Measurements from ENCODE around the gene EDN2. TPM values are rescaled to one million over a fixed set of nuclear protein-coding genes. Genes with fewer than 3 reads are reported as not detected.

EDN2 gene
- total and polyA plus RNA-seq, 2 experiments from 2014 or later = not detected

- H2AFZ ChIP-seq = no peak overlapping the region
- H3K9me2 ChIP-seq (ENCODE audit: insufficient read depth) = no peaks in the 10 kb centered on the region
- no peaks in the 10 kb centered on the region for H4K20me1 ChIP-seq (ENCODE audit: insufficient read depth)
- H3K36me3 ChIP-seq (ENCODE audit: low read depth) = no peaks in the 10 kb centered on the region
- no peaks in the 10 kb centered on the region for H3K27me3 ChIP-seq (replicated peaks; ENCODE audit: insufficient read depth)
- WGBS, 2 experiments (ENCODE audit: low coverage in 1 of 2, low lambda C conversion rate in 2 of 2, missing lambda C conversion rate in 2 of 2) = 85 to 86% methylated on average over 21 of the region's 21 CpGs
- no peak overlapping the region for H3K9ac ChIP-seq
- H3K79me2 ChIP-seq (ENCODE audit: insufficient read depth) = no peaks in the 10 kb centered on the region
- no peaks in the 10 kb centered on the region; the same call in 1 of the 2 replicates for H3F3A ChIP-seq (ENCODE audit: insufficient read depth)
- DNase-seq = no peak
- H3K4me2 ChIP-seq (ENCODE audit: unreplicated experiment) = no peak overlapping the region
- no peak overlapping the region for H3K4me3 ChIP-seq
- no peaks in the 10 kb centered on the region for H3K9me3 ChIP-seq (ENCODE audit: low read depth)
- H3K4me1 ChIP-seq (ENCODE audit: insufficient read depth) = peaks cover 21% of the 10 kb centered on the region
- H3K27ac ChIP-seq = no peak overlapping the region
- in situ Hi-C loops (cut with MboI) = no loop called here
- TF ChIP-seq EZH2phosphoT487 (IDR thresholded peaks at IDR 0.05; ENCODE audit: insufficient read depth, low read depth) (no peak), EZH2 (IDR thresholded peaks at IDR 0.05; ENCODE audit: insufficient read depth, poor library complexity, severe bottlenecking) (no peak)
Observed at GRCh38 chr1:41483001-41483850, 1.3 kb downstream of the EDN2 start.

- peaks cover 21% of the 10 kb centered on the region for H3K4me1 ChIP-seq (ENCODE audit: insufficient read depth)
- H3K36me3 ChIP-seq (ENCODE audit: low read depth) = no peaks in the 10 kb centered on the region
- WGBS, 2 experiments (ENCODE audit: low coverage in 1 of 2, low lambda C conversion rate in 2 of 2, missing lambda C conversion rate in 2 of 2) = 79 to 81% methylated on average over 18 of the region's 18 CpGs
- in situ Hi-C loops (cut with MboI) = no loop called here
- H3K9ac ChIP-seq = no peak overlapping the region
- H3K4me3 ChIP-seq = no peak overlapping the region
- no peak for TF ChIP-seq EZH2 (IDR thresholded peaks at IDR 0.05; ENCODE audit: insufficient read depth, poor library complexity, severe bottlenecking)
- no peak for TF ChIP-seq EZH2phosphoT487 (IDR thresholded peaks at IDR 0.05; ENCODE audit: insufficient read depth, low read depth)
- H3K79me2 ChIP-seq (ENCODE audit: insufficient read depth) = no peaks in the 10 kb centered on the region
- H4K20me1 ChIP-seq (ENCODE audit: insufficient read depth) = no peaks in the 10 kb centered on the region
- H3K9me2 ChIP-seq (ENCODE audit: insufficient read depth) = no peaks in the 10 kb centered on the region
- no peaks in the 10 kb centered on the region; the same call in 1 of the 2 replicates for H3F3A ChIP-seq (ENCODE audit: insufficient read depth)
- H3K9me3 ChIP-seq (ENCODE audit: low read depth) = no peaks in the 10 kb centered on the region
- H2AFZ ChIP-seq = no peak overlapping the region
- DNase-seq = no peak
- no peak overlapping the region for H3K27ac ChIP-seq
- no peak overlapping the region for H3K4me2 ChIP-seq (ENCODE audit: unreplicated experiment)
- no peaks in the 10 kb centered on the region for H3K27me3 ChIP-seq (replicated peaks; ENCODE audit: insufficient read depth)
Observed at GRCh38 chr1:41482001-41482765, 2.3 kb downstream of the EDN2 start.

- no peak for DNase-seq
- Histone ChIP-seq H4K20me1 (ENCODE audit: insufficient read depth) (no peaks in the 10 kb centered on the region), H3K79me2 (ENCODE audit: insufficient read depth) (no peaks in the 10 kb centered on the region), H3F3A (ENCODE audit: insufficient read depth) (no peaks in the 10 kb centered on the region; the same call in 1 of the 2 replicates), H3K9me3 (ENCODE audit: low read depth) (no peaks in the 10 kb centered on the region), H3K36me3 (ENCODE audit: low read depth) (no peaks in the 10 kb centered on the region), H3K9me2 (ENCODE audit: insufficient read depth) (no peaks in the 10 kb centered on the region), H3K4me1 (ENCODE audit: insufficient read depth) (peaks cover 18% of the 10 kb centered on the region), H3K27ac (no peak overlapping the region), H3K27me3 (replicated peaks; ENCODE audit: insufficient read depth) (no peaks in the 10 kb centered on the region), H2AFZ (no peak overlapping the region), H3K4me2 (ENCODE audit: unreplicated experiment) (no peak overlapping the region), H3K9ac (no peak overlapping the region), H3K4me3 (no peak overlapping the region)
- in situ Hi-C loops (cut with MboI) = no loop called here
- WGBS, 2 experiments (ENCODE audit: low coverage in 1 of 2, low lambda C conversion rate in 2 of 2, missing lambda C conversion rate in 2 of 2) = 92 to 93% methylated on average over 14 to 15 of the region's 15 CpGs
- TF ChIP-seq EZH2 (IDR thresholded peaks at IDR 0.05; ENCODE audit: insufficient read depth, poor library complexity, severe bottlenecking) (no peak), EZH2phosphoT487 (IDR thresholded peaks at IDR 0.05; ENCODE audit: insufficient read depth, low read depth) (no peak)
Observed at GRCh38 chr1:41481109-41481775, 3.2 kb downstream of the EDN2 start.
